ENCODE measurements around the gene TNPO3. TPM values are rescaled to one million over a fixed set of nuclear protein-coding genes. Genes with fewer than 3 reads are reported as not detected.
A peak's percentile ranks its signal among the peaks of the same experiment; 100 is the strongest.

TNPO3 gene
- total RNA-seq, 6 donors from 2014 or later = 21.6 to 37.7 (median 33.0) TPM

DNA sequence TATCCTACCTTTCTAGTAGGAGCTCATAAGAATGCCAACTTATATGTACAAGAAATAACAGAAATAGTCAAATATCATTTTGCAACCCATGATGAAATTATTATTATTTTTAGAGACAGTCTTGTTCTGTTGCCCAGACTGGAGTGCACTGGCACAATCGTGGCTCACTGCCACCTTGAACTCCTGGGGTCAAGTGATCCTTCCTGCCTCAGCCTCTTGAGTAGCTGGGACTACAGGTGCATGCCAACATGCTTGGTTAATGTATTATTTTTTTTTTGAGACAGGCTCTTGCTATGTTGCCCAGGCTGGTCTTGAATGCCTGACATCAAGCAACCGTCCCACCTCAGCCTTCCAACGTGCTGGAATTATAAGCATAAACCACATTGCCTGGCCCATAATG is 44.8 kb downstream of the TNPO3 start:
- H3K36me3 ChIP-seq = peaks cover 0 to 47% (median 15%) of the 10 kb centered on the region in 4 donors
- no peaks in the 10 kb centered on the region for H3K9me3 ChIP-seq
- TF ChIP-seq POLR2AphosphoS5 (IDR thresholded peaks at IDR 0.05) = peak in 1 of 2 donors; percentile 42
- TF ChIP-seq, protein P1, sequence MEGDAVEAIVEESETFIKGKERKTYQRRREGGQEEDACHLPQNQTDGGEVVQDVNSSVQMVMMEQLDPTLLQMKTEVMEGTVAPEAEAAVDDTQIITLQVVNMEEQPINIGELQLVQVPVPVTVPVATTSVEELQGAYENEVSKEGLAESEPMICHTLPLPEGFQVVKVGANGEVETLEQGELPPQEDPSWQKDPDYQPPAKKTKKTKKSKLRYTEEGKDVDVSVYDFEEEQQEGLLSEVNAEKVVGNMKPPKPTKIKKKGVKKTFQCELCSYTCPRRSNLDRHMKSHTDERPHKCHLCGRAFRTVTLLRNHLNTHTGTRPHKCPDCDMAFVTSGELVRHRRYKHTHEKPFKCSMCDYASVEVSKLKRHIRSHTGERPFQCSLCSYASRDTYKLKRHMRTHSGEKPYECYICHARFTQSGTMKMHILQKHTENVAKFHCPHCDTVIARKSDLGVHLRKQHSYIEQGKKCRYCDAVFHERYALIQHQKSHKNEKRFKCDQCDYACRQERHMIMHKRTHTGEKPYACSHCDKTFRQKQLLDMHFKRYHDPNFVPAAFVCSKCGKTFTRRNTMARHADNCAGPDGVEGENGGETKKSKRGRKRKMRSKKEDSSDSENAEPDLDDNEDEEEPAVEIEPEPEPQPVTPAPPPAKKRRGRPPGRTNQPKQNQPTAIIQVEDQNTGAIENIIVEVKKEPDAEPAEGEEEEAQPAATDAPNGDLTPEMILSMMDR (IDR thresholded peaks at IDR 0.05) = no peak
- WGBS, 2 donors = 66 to 75% methylated on average over 3 of the region's 3 CpGs
- H3K4me3 ChIP-seq = no peak overlapping the region
- ATAC-seq (ENCODE audit: low FRiP score in 2 of 2) (peak in 1 of 2 donors; percentile 66), DNase-seq (peak in 1 of 2 donors; percentile 80)
- peaks cover 9 to 18% (median 16%) of the 10 kb centered on the region in 4 donors for H3K4me1 ChIP-seq
- H3K27me3 ChIP-seq = no peaks in the 10 kb centered on the region
- no peak overlapping the region for H3K27ac ChIP-seq

DNA sequence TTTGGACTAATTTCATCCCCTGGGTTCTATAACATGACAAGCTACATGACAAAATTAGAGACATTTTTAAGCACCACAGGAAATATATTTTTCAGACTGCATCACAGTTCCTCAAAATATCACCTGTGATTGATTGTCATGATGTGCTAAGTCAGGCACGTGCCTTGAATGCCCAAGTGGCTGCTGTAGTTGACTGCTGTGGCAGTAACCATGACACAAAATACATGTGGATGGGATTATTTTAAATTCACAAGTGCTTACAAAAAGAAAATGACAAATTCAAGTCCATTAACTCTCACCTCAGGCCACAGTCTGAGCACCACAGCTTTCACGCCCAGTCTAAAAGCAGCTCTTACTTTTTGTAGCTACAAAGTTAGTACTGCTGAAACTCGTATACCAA is 45.5 kb downstream of the TNPO3 start:
- Histone ChIP-seq H3K27ac (no peak overlapping the region), H3K36me3 (peaks cover 0 to 47% (median 18%) of the 10 kb centered on the region in 4 donors), H3K4me3 (no peak overlapping the region), H3K27me3 (no peaks in the 10 kb centered on the region), H3K9me3 (no peaks in the 10 kb centered on the region), H3K4me1 (peaks cover 9 to 18% (median 16%) of the 10 kb centered on the region in 4 donors)
- TF ChIP-seq POLR2AphosphoS5 (IDR thresholded peaks at IDR 0.05) (no peak), EP300 (IDR thresholded peaks at IDR 0.05) (no peak), POLR2A (IDR thresholded peaks at IDR 0.05) (no peak)
- TF ChIP-seq, protein P1 (IDR thresholded peaks at IDR 0.05) = no peak
- WGBS, 2 donors = 72 to 76% methylated on average over 3 of the region's 3 CpGs
- DNase-seq (no peak), ATAC-seq (ENCODE audit: low FRiP score in 2 of 2) (no peak)

DNA sequence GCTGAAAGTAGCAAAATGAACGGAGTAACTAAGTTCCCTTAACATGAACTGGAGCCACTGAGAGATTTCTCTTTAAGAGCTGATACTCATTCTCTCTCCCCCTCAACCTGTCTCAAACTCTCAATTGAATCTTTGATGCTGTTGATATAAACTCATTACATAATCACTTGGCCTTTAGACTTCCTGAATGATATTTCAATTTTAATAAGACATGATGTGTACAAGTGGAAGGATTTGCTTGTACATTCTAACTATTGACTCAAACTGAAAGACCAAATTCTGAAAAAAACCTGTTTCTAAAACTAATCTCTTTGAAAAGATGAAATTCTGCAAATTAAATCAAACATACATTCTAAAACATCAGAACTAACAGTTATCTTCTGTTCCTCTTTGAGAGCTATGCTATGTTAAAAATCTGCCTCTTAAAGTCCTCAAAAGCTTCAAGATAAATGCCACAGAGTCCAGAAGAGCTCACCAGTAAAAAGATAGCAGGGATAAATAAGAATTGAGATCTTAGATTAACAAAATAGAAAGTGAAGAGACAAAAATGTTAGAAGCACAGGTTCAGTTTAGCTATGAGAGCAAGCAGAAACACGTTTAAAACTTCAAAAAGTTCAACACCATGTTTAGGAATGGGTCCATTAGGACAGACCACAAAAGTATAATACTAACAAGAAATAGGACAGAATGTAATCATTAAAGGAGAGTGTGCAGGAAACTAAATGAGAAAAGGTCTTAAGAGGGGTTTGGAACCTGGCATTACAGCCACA is 46.1 kb downstream of the TNPO3 start:
- ATAC-seq (ENCODE audit: low FRiP score in 2 of 2) (no peak), DNase-seq (no peak)
- Histone ChIP-seq H3K27ac (no peak overlapping the region), H3K4me1 (peaks cover 9 to 18% (median 16%) of the 10 kb centered on the region in 4 donors), H3K9me3 (no peaks in the 10 kb centered on the region), H3K4me3 (no peak overlapping the region), H3K36me3 (peaks cover 0 to 46% (median 12%) of the 10 kb centered on the region in 4 donors), H3K27me3 (no peaks in the 10 kb centered on the region)
- WGBS, 2 donors = 72% methylated on average over 2 of the region's 2 CpGs
- TF ChIP-seq POLR2A (IDR thresholded peaks at IDR 0.05) (no peak), POLR2AphosphoS5 (IDR thresholded peaks at IDR 0.05) (no peak), EP300 (IDR thresholded peaks at IDR 0.05) (no peak)
- TF ChIP-seq, protein P1 (IDR thresholded peaks at IDR 0.05) = no peak

DNA sequence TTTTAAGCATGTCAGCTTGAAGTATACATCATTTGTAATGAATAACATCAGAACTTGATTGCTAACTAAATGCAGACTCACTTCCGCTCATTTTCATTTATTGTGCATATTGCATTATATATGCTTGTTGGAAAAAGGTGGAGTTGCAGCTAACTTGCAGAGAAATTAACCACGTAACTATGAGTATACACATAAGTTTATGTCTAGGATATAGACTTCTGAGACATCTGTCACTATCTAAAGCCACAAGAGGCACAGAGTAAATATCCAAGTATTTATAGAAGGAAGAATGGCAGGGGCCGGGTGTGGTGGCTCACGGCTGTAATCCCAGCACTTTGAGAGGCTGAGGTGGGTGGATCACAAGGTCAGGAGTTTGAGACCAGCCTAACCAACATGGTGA is 47.3 kb downstream of the TNPO3 start:
- 88 to 91% methylated on average over 4 of the region's 4 CpGs for WGBS, 2 donors
- TF ChIP-seq EP300 (IDR thresholded peaks at IDR 0.05) = no peak
- TF ChIP-seq POLR2AphosphoS5 (IDR thresholded peaks at IDR 0.05) = no peak
- TF ChIP-seq POLR2A (IDR thresholded peaks at IDR 0.05) = no peak
- TF ChIP-seq, protein P1 (IDR thresholded peaks at IDR 0.05) = no peak
- Histone ChIP-seq H3K27me3 (no peaks in the 10 kb centered on the region), H3K27ac (no peak overlapping the region), H3K36me3 (peaks cover 0 to 52% (median 13%) of the 10 kb centered on the region in 4 donors), H3K4me3 (no peak overlapping the region), H3K4me1 (peaks cover 9 to 18% (median 16%) of the 10 kb centered on the region in 4 donors), H3K9me3 (no peaks in the 10 kb centered on the region)
- DNase-seq = no peak
- no peak for ATAC-seq (ENCODE audit: low FRiP score in 2 of 2)

All from upper lobe of left lung (tissue), 6 donors.